ENCODE measurements around the gene TPRX2. TPM values are rescaled to one million over a fixed set of nuclear protein-coding genes. Genes with fewer than 3 reads are reported as not detected.

The TPRX2 gene
- total and polyA plus RNA-seq, 2 of the 13 experiments (the other 11 are each of a cell fraction or from before 2014, with no cell fraction given): not detected

GRCh38 chr19:47909350-47909749 lies 50.3 kb downstream of the TPRX2 start (continued):
- 0 out of 2 replicates have a peak, but pooled peaks have one; percentile 22 for TF ChIP-seq ARID5B (CRISPR knock-in tag; IDR thresholded peaks at IDR 0.05)
- TF ChIP-seq HOMEZ (CRISPR knock-in tag; IDR thresholded peaks at IDR 0.05; ENCODE audit: low read depth): peak; percentile 61; the same call in 1 of the 2 replicates
- 0 out of 2 replicates have a peak, but pooled peaks have one; percentile 61 for TF ChIP-seq SMAD3 (CRISPR knock-in tag; IDR thresholded peaks at IDR 0.05)
- peak; percentile 61 for TF ChIP-seq SAP130 (CRISPR knock-in tag; IDR thresholded peaks at IDR 0.05; ENCODE audit: low read depth)
- 0 out of 2 replicates have a peak, but pooled peaks have one; percentile 35 for TF ChIP-seq KDM1A (CRISPR knock-in tag; IDR thresholded peaks at IDR 0.05)
- TF ChIP-seq HMG20B (CRISPR knock-in tag; conservative IDR thresholded peaks at IDR 0.05): 0 out of 2 replicates have a peak, but pooled peaks have one; percentile 46
- TF ChIP-seq THAP11 (CRISPR knock-in tag; IDR thresholded peaks at IDR 0.05): peak; percentile 56
- TF ChIP-seq ZNF614 (CRISPR knock-in tag; IDR thresholded peaks at IDR 0.05; ENCODE audit: borderline replicate concordance): 0 out of 2 replicates have a peak, but pooled peaks have one; percentile 30
- peak; percentile 72; the same call in 1 of the 2 replicates for TF ChIP-seq MIER2 (CRISPR knock-in tag; IDR thresholded peaks at IDR 0.05)
- 0 out of 2 replicates have a peak, but pooled peaks have one; percentile 27 for TF ChIP-seq FOSL2 (CRISPR knock-in tag; IDR thresholded peaks at IDR 0.05)
- TF ChIP-seq IKZF5 (CRISPR knock-in tag; IDR thresholded peaks at IDR 0.05): peak; percentile 66; the same call in 1 of the 2 replicates
- 0 out of 2 replicates have a peak, but pooled peaks have one; percentile 63 for TF ChIP-seq FOXK1 (CRISPR knock-in tag; IDR thresholded peaks at IDR 0.05; ENCODE audit: borderline replicate concordance, low read depth)
- TF ChIP-seq ZBTB33 (CRISPR knock-in tag; IDR thresholded peaks at IDR 0.05): peak; percentile 49; the same call in 1 of the 2 replicates
- 0 out of 2 replicates have a peak, but pooled peaks have one; percentile 26 for TF ChIP-seq KDM2A (CRISPR knock-in tag; IDR thresholded peaks at IDR 0.05; ENCODE audit: borderline replicate concordance, low read depth)
- TF ChIP-seq ZNF644 (CRISPR knock-in tag; IDR thresholded peaks at IDR 0.05; ENCODE audit: low read depth): 0 out of 2 replicates have a peak, but pooled peaks have one; percentile 53
- peak; percentile 58 for TF ChIP-seq STAG1 (CRISPR knock-in tag; IDR thresholded peaks at IDR 0.05)
- 0 out of 2 replicates have a peak, but pooled peaks have one; percentile 21 for TF ChIP-seq ZNF331 (CRISPR knock-in tag; IDR thresholded peaks at IDR 0.05)
- TF ChIP-seq ZNF580 (CRISPR knock-in tag; IDR thresholded peaks at IDR 0.05; ENCODE audit: borderline replicate concordance, low read depth): 0 out of 2 replicates have a peak, but pooled peaks have one; percentile 57
- TF ChIP-seq DRAP1 (CRISPR knock-in tag; IDR thresholded peaks at IDR 0.05): 0 out of 2 replicates have a peak, but pooled peaks have one; percentile 26
- peak; percentile 33; the same call in 1 of the 2 replicates for TF ChIP-seq SOX5 (CRISPR knock-in tag; IDR thresholded peaks at IDR 0.05; ENCODE audit: borderline replicate concordance)
